ENCODE data around the gene SRSF7. TPM values are rescaled to one million over a fixed set of nuclear protein-coding genes. Genes with fewer than 3 reads are reported as not detected.
A peak's percentile ranks its signal among the peaks of the same experiment; 100 is the strongest.

The SRSF7 gene
- total and polyA plus RNA-seq, 3 experiments from 2014 or later: 200 to 381 (median 378) TPM

DNA sequence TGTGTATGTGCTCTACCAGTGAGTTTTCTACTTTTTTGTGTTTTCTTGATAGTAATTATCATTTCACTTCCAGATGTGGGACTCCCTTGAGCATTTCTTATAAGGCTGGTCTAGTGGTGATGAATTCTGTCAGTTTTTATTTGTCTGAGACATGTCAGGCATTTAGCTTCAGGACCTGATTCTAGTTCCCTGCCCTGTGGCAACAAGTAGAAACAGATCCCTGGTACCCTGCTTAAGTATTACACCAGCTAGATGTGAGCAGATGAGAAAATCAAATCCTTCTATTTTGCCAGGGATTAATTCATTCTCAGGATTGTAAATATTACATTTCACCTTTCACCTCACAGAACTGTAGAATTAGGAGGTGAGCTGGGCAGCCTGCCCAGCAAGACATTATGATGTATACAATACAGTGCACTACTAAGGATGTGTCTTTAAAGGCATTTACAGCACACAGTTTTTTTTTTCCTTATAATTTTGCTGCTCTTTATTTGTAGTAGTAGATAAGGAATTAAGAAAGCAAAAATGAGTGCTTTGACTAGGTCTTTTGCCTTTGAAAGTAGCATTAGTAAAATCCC is 50.2 kb downstream of the SRSF7 start:
- no peaks in the 10 kb centered on the region for H3K36me3 ChIP-seq (ENCODE audit: insufficient read depth, low read length)
- H3K27me3 ChIP-seq (ENCODE audit: insufficient read depth, low read length, poor library complexity, severe bottlenecking): no peaks in the 10 kb centered on the region
- ChIA-PET CTCF (interaction anchor here (0.6 to 6.5 kb wide), 4 partner anchors 8 to 119 kb away, joined by 3 to 35 read pairs (median 6); partner anchors contain the start of gene HNRNPLL), POLR2A (interaction anchor here (1.0 to 1.1 kb wide), 2 partner anchors 9 to 50 kb away, joined by 4 to 5 read pairs; partner anchors contain the start of gene SRSF7)
- Mint-ChIP-seq H3K36me3 (peaks cover 13 to 44% (median 14%) of the 10 kb centered on the region in 3 donors), H3K4me3 (peak overlapping the region; percentile 16 to 81 (median 71)), H3K9me3 (peaks cover 0 to 8% (median 3%) of the 10 kb centered on the region in 5 donors), H3K4me1 (peaks cover 64 to 79% (median 78%) of the 10 kb centered on the region in 3 donors), H3K27ac (peak overlapping the region; percentile 84 to 99 (median 96)), H3K27me3 (no peaks in the 10 kb centered on the region)
- no peak overlapping the region for H3K4me3 ChIP-seq (ENCODE audit: low read length)
- H3K4me1 ChIP-seq (ENCODE audit: insufficient read depth, low read length): peaks cover 40% of the 10 kb centered on the region
- DNase-seq: no peak
- peak overlapping the region; percentile 42 for H3K27ac ChIP-seq (ENCODE audit: low read depth, low read length)
- H3K9me3 ChIP-seq (ENCODE audit: low read length): no peaks in the 10 kb centered on the region

DNA sequence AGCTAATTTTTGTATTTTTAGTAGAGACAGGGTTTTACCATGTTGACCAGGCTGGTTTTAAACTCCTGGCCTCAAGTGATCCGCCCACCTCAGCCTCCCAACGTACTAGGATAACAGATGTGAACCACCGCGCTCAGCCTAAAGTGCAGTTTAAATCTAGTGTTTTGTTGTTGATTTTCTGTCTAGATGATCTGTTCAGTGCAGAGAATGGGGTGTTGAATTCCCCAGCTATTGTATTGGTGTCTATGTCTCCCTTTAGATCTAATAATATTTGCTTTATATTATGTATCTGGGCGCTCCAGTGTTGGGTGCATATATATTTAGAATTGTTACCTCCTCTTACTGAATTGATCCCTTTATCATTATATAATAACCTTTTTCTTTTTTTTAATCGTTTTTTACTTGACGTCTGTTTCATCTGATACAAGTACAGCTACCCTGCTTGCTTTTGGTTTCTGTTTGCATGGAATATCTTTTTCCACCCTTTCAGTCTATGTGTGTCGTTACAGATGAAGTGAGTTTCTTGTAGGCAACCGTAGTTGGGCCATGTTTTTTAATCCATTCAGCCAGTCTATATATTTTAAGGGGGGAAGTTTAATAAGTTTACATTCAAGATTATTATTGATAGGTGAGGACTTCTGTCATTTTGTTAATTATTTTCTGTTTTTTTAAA is 50.9 kb downstream of the SRSF7 start:
- Histone ChIP-seq H3K27me3 (ENCODE audit: insufficient read depth, low read length, poor library complexity, severe bottlenecking) (no peaks in the 10 kb centered on the region), H3K9me3 (ENCODE audit: low read length) (no peaks in the 10 kb centered on the region), H3K36me3 (ENCODE audit: insufficient read depth, low read length) (no peaks in the 10 kb centered on the region), H3K4me3 (ENCODE audit: low read length) (no peak overlapping the region), H3K27ac (ENCODE audit: low read depth, low read length) (peak overlapping the region; percentile 42), H3K4me1 (ENCODE audit: insufficient read depth, low read length) (peaks cover 40% of the 10 kb centered on the region)
- ChIA-PET POLR2A (interaction anchor here (1.1 to 1.9 kb wide), 3 partner anchors 10 to 51 kb away, joined by 3 to 6 read pairs (median 5); partner anchors contain the start of gene SRSF7), CTCF (interaction anchor here (0.6 to 6.5 kb wide), 4 partner anchors 9 to 118 kb away, joined by 3 to 35 read pairs (median 6); partner anchors contain the start of gene HNRNPLL)
- peak overlapping the region; percentile 84 to 99 (median 96) for H3K27ac Mint-ChIP-seq
- H3K27me3 Mint-ChIP-seq: no peaks in the 10 kb centered on the region
- peak in 1 of 5 donors; percentile 52 for DNase-seq
- H3K36me3 Mint-ChIP-seq: peaks cover 11 to 44% (median 11%) of the 10 kb centered on the region in 3 donors
- peaks cover 0 to 8% (median 3%) of the 10 kb centered on the region in 5 donors for H3K9me3 Mint-ChIP-seq
- peak overlapping the region; percentile 16 to 81 (median 71) for H3K4me3 Mint-ChIP-seq
- peaks cover 63 to 81% (median 81%) of the 10 kb centered on the region in 3 donors for H3K4me1 Mint-ChIP-seq

DNA sequence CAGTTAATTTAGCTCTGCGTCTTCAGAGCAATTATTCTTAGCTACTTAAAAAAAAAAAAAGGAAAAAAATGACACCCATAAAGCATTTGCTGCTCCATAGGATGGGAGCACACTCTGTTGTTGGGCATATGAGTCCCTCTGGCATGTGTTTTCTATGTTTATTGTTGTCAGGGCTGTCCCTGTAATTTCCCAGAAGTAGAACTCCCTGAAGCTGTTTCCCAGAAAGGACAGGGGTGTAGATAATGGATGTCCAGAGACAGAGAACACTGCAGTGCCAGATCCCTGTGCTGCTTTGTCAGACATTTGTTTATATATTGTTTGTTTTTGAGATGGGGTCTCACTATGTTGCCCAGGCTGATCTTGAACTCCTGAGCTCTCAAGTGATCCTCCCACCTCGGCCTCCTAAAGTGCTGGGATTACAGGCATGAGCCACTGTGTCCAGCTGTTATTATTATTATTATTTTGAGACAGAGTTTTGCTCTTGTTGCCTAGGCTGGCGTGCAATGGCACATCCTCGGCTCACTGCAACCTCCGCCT is 52.6 kb downstream of the SRSF7 start:
- peaks cover 67 to 86% (median 86%) of the 10 kb centered on the region in 3 donors for H3K4me1 Mint-ChIP-seq
- ChIA-PET CTCF (interaction anchor here (1.1 to 6.5 kb wide), 8 partner anchors 10 to 117 kb away, joined by 3 to 35 read pairs (median 5); partner anchors contain the start of gene HNRNPLL), POLR2A (interaction anchor here (1.0 to 1.9 kb wide), 3 partner anchors 11 to 52 kb away, joined by 6 to 7 read pairs (median 6); partner anchors contain the start of gene SRSF7)
- Histone ChIP-seq H3K27me3 (ENCODE audit: insufficient read depth, low read length, poor library complexity, severe bottlenecking) (no peaks in the 10 kb centered on the region), H3K9me3 (ENCODE audit: low read length) (no peaks in the 10 kb centered on the region), H3K36me3 (ENCODE audit: insufficient read depth, low read length) (no peaks in the 10 kb centered on the region), H3K4me1 (ENCODE audit: insufficient read depth, low read length) (peaks cover 48% of the 10 kb centered on the region), H3K27ac (ENCODE audit: low read depth, low read length) (peak overlapping the region; percentile 60), H3K4me3 (ENCODE audit: low read length) (no peak overlapping the region)
- peaks cover 0 to 8% (median 3%) of the 10 kb centered on the region in 5 donors for H3K9me3 Mint-ChIP-seq
- H3K4me3 Mint-ChIP-seq: peak overlapping the region in 3 of 7 donors; percentile 5 to 81 (median 31)
- peaks cover 8 to 47% (median 16%) of the 10 kb centered on the region in 3 donors for H3K36me3 Mint-ChIP-seq
- no peaks in the 10 kb centered on the region for H3K27me3 Mint-ChIP-seq
- peak overlapping the region; percentile 55 to 99 (median 94) for H3K27ac Mint-ChIP-seq
- DNase-seq: no peak

GRCh38 chr2:38697116-38697840 is 53.9 kb downstream of the SRSF7 start:
- H3K4me3 Mint-ChIP-seq: peak overlapping the region; percentile 60 to 81 (median 72)
- no peaks in the 10 kb centered on the region for H3K27me3 ChIP-seq (ENCODE audit: insufficient read depth, low read length, poor library complexity, severe bottlenecking)
- peaks cover 0 to 6% (median 3%) of the 10 kb centered on the region in 5 donors for H3K9me3 Mint-ChIP-seq
- ChIA-PET POLR2A (interaction anchor here (0.7 to 1.3 kb wide), 3 partner anchors 12 to 26 kb away, joined by 4 to 6 read pairs (median 6); no protein-coding TSS in a partner anchor), CTCF (interaction anchor here (1.1 to 6.5 kb wide), 4 partner anchors 13 to 102 kb away, joined by 3 to 35 read pairs (median 6); partner anchors contain the start of gene HNRNPLL)
- no peaks in the 10 kb centered on the region for H3K36me3 ChIP-seq (ENCODE audit: insufficient read depth, low read length)
- peak overlapping the region; percentile 61 for H3K27ac ChIP-seq (ENCODE audit: low read depth, low read length)
- peaks cover 60% of the 10 kb centered on the region for H3K4me1 ChIP-seq (ENCODE audit: insufficient read depth, low read length)
- H3K36me3 Mint-ChIP-seq: peaks cover 11 to 51% (median 16%) of the 10 kb centered on the region in 3 donors
- DNase-seq: peak in 4 of 5 donors; percentile 38 to 83 (median 60)
- peaks cover 74 to 91% (median 90%) of the 10 kb centered on the region in 3 donors for H3K4me1 Mint-ChIP-seq
- H3K27me3 Mint-ChIP-seq: no peaks in the 10 kb centered on the region
- no peak overlapping the region for H3K4me3 ChIP-seq (ENCODE audit: low read length)
- H3K9me3 ChIP-seq (ENCODE audit: low read length): no peaks in the 10 kb centered on the region
- H3K27ac Mint-ChIP-seq: peak overlapping the region; percentile 93 to 100 (median 97)

Other genes starting within 250 kb of the SRSF7 start
- 10 to 100 TPM; 77.4 to 80.8 TPM for gene HNRNPLL, start 148.4 kb downstream of the SRSF7 start, total RNA-seq
- 65.4 TPM for gene HNRNPLL, start 148.4 kb downstream of the SRSF7 start, polyA plus RNA-seq
- gene GALM, start 85.2 kb downstream of the SRSF7 start, total RNA-seq: 100 to 1,000 TPM; 107 to 109 TPM
- gene GALM, start 85.2 kb downstream of the SRSF7 start, polyA plus RNA-seq: 51.4 TPM
- gene GEMIN6, start 26.8 kb upstream of the SRSF7 start, total RNA-seq: 10 to 100 TPM; 40.6 to 45.2 TPM
- gene GEMIN6, start 26.8 kb upstream of the SRSF7 start, polyA plus RNA-seq: 11.9 TPM
- gene DHX57, start 124.6 kb upstream of the SRSF7 start, total RNA-seq: 10 to 100 TPM; 20.1 to 21.3 TPM
- gene DHX57, start 124.6 kb upstream of the SRSF7 start, polyA plus RNA-seq: 7.1 TPM
- 10 to 100 TPM; 12.5 to 17.9 TPM for gene MORN2, start 124.6 kb upstream of the SRSF7 start, total RNA-seq
- 4.6 TPM for gene MORN2, start 124.6 kb upstream of the SRSF7 start, polyA plus RNA-seq
- gene ARHGEF33, start 138.5 kb upstream of the SRSF7 start, total RNA-seq: under 1 TPM; 0.22 to 0.39 TPM
- not detected for gene ARHGEF33, start 138.5 kb upstream of the SRSF7 start, polyA plus RNA-seq

All from CD8-positive, alpha-beta memory T cell (primary cell).